CD14-positive monocyte (primary cell): ENCODE measurements around the gene AGK. TPM values are rescaled to one million over a fixed set of nuclear protein-coding genes. Genes with fewer than 3 reads are reported as not detected.

Experiments used
- DNase-seq, 3 donors: peaks; one replicate each; pipeline ENCODE4 v3.0.0-alpha.2; 2011 to 2022
- H2AFZ ChIP-seq: 2 replicates; pipeline ENCODE4 v1.6.0; 2012; ENCODE audit warnings: mild to moderate bottlenecking, low read depth, low read length, inconsistent platforms; ENCODE audit not compliant: insufficient read depth, poor library complexity, severe bottlenecking
- H3K27ac ChIP-seq, 2 donors: 1 replicate in 1 of 2; 2 replicates in 1 of 2; pipeline ENCODE4 v1.5.1; 2012 to 2013; ENCODE audit warnings: low read length in 2 of 2, control low read depth in 1 of 2, inconsistent platforms in 1 of 2, low read depth in 1 of 2, mild to moderate bottlenecking in 1 of 2
- H3K27me3 ChIP-seq, 2 donors: one replicate each; pipeline versions ENCODE4 v1.6.0 to v1.6.1; 2011 to 2013; ENCODE audit warnings: low read length in 2 of 2; ENCODE audit not compliant: control insufficient read depth in 2 of 2, insufficient read depth in 2 of 2
- H3K36me3 ChIP-seq, 2 donors: replicated peaks in 1 of 2; 1 replicate in 1 of 2; 2 replicates in 1 of 2; pipeline versions ENCODE4 v1.5.1 to v1.6.1; 2012 to 2013; ENCODE audit warnings: low read length in 2 of 2, control low read depth in 1 of 2, inconsistent platforms in 1 of 2, mild to moderate bottlenecking in 1 of 2; ENCODE audit not compliant: insufficient read depth in 2 of 2, control insufficient read depth in 1 of 2
- H3K4me1 ChIP-seq, 2 donors: 1 replicate in 1 of 2; 2 replicates in 1 of 2; pipeline versions ENCODE4 v1.5.1 to v1.6.1; 2012 to 2013; ENCODE audit warnings: low read length in 2 of 2, control low read depth in 1 of 2, inconsistent platforms in 1 of 2, mild to moderate bottlenecking in 1 of 2, moderate library complexity in 1 of 2; ENCODE audit not compliant: insufficient read depth in 2 of 2, control insufficient read depth in 1 of 2
- H3K4me2 ChIP-seq: replicated peaks from 2 replicates; pipeline ENCODE3; 2012; ENCODE audit warnings: low read length, moderate library complexity, mild to moderate bottlenecking; ENCODE audit not compliant: poor library complexity, severe bottlenecking; ENCODE audit errors: extremely low read depth
- H3K4me3 ChIP-seq, 3 experiments: fragments of 200-600 bp in 1 of 3; sonication (generic) in 1 of 3; replicated peaks in 1 of 3; 1 replicate in 2 of 3; 2 replicates in 1 of 3; pipeline ENCODE4 v1.5.1; 2011 to 2013; ENCODE audit warnings: low read length in 3 of 3, mild to moderate bottlenecking in 3 of 3, control low read depth in 2 of 3, low read depth in 2 of 3, inconsistent platforms in 1 of 3, moderate library complexity in 1 of 3
- H3K79me2 ChIP-seq: 2 replicates; pipeline ENCODE4 v1.6.0; 2012; ENCODE audit warnings: mild to moderate bottlenecking, control low read depth, inconsistent platforms, low read length, moderate library complexity; ENCODE audit not compliant: insufficient read depth
- H3K9ac ChIP-seq: 2 replicates; pipeline ENCODE4 v1.6.0; 2017; ENCODE audit warnings: low read length, mild to moderate bottlenecking; ENCODE audit not compliant: insufficient read depth, poor library complexity, severe bottlenecking
- H3K9me3 ChIP-seq, 2 donors: replicated peaks in 1 of 2; 1 replicate in 1 of 2; 2 replicates in 1 of 2; pipeline versions ENCODE4 v1.5.1 to v1.6.1; 2012 to 2013; ENCODE audit warnings: low read length in 2 of 2, control low read depth in 1 of 2; ENCODE audit not compliant: control insufficient read depth in 1 of 2, insufficient read depth in 1 of 2
- H4K20me1 ChIP-seq: 2 replicates; pipeline ENCODE4 v1.6.0; 2012; ENCODE audit warnings: mild to moderate bottlenecking, low read length, control low read depth, moderate library complexity; ENCODE audit not compliant: insufficient read depth
- H3K27ac Mint-ChIP-seq, 7 donors: one replicate each; pipeline ENCODE4 v1.8.0; 2020; ENCODE audit warnings: mild to moderate bottlenecking in 7 of 7, mixed read lengths in 7 of 7, moderate library complexity in 6 of 7, inconsistent platforms in 2 of 7
- H3K27me3 Mint-ChIP-seq, 3 donors: one replicate each; pipeline ENCODE4 v1.8.0; 2021 to 2022; ENCODE audit warnings: low read depth in 3 of 3, mild to moderate bottlenecking in 3 of 3, mixed read lengths in 3 of 3, moderate library complexity in 3 of 3, inconsistent platforms in 1 of 3
- H3K36me3 Mint-ChIP-seq, 2 donors: one replicate each; pipeline ENCODE4 v1.8.0; 2020; ENCODE audit warnings: mixed read lengths in 2 of 2, inconsistent platforms in 1 of 2, mild to moderate bottlenecking in 1 of 2
- H3K4me1 Mint-ChIP-seq: one replicate; pipeline ENCODE4 v1.8.0; 2020; ENCODE audit warnings: mild to moderate bottlenecking, mixed read lengths
- H3K4me3 Mint-ChIP-seq, 2 donors: one replicate each; pipeline ENCODE4 v1.8.0; 2020; ENCODE audit warnings: mild to moderate bottlenecking in 2 of 2, mixed read lengths in 2 of 2, moderate library complexity in 1 of 2
- H3K9me3 Mint-ChIP-seq, 7 donors: one replicate each; pipeline ENCODE4 v1.8.0; 2020 to 2022; ENCODE audit warnings: mixed read lengths in 7 of 7, mild to moderate bottlenecking in 6 of 7, moderate library complexity in 6 of 7, inconsistent platforms in 2 of 7
- WGBS: methylation state at CpG from one replicate; pipeline ENCODE4 v1.1.5; 2013; ENCODE audit warnings: missing lambda C conversion rate; ENCODE audit not compliant: insufficient coverage; 5-methylcytosine and 5-hydroxymethylcytosine counted together
- intact Hi-C, 2 donors: fragments of 100-400 bp; cut with micrococcal nuclease; formaldehyde crosslinking; loops; one replicate each; pipeline versions ENCODE4 v1.15.0 to v1.15.1; 2023
- polyA plus RNA-seq, 3 donors: library from polyadenylated mRNA; depleted of rRNA in 1 of 3; unstranded in 2 of 3; stranded (reverse) in 1 of 3; fragments of 300-500 nt in 2 of 3; fragments of >200 nt in 1 of 3; fragmentation: Illumina TruSeq in 2 of 3; gene quantifications; 1 replicate in 2 of 3; 2 replicates in 1 of 3; pipeline ENCODE4 v1.2.3, GENCODE V29; 2012 to 2021
- TF ChIP-seq, protein P1 (sequence below): fragments of 200-600 bp; IDR thresholded peaks from one replicate; pipeline ENCODE4 v1.8.0; 2022; ENCODE audit warnings: antibody characterized with exemption, mild to moderate bottlenecking

The AGK gene
- polyA plus RNA-seq, 3 donors: 10.0 to 11.0 (median 11.0) TPM

DNA sequence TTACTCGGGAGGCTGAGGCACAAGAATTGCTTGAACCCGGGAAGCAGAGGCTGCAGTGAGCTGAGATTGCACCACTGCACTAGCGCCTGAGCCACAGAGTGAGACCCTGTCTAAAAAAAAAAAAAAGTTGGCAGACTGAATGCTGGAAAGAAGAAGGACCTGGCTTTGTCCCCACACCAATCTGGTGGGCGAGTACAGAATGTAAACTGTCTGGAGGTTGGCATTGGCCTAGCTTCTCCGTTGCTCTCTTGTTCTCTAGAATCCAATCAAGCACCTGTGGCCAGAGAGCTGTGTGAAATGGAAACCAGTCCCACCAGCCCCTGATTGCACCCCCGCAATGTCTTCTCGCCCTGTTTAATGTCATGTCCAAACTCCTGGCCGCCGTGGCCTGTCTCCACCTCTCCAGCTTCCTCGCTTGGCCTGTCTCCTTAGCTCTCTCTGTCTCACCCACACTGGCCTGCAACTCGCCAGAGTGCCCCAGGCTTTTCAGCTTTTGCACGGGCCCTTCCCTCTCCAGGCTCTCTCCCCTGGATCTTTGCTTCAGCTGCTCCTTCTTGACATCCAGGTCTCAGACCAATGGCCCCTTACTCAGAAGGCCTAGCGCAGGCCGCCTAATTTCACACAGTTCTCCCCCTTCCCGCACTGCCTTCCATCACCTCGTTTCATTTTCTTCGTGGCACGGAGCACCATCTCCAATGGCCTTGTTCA is 670 bp upstream of the AGK start:
- Histone ChIP-seq H3K36me3 (peaks cover 0 to 4% of the 10 kb centered on the region in 2 donors), H3K4me2 (peak overlapping the region; percentile 74), H3K4me1 (peaks cover 10 to 13% of the 10 kb centered on the region in 2 donors), H4K20me1 (no peaks in the 10 kb centered on the region), H3K79me2 (peaks cover 3% of the 10 kb centered on the region), H3K27me3 (no peaks in the 10 kb centered on the region), H3K27ac (peak overlapping the region in 1 of 2 donors; percentile 69), H3K9me3 (no peaks in the 10 kb centered on the region), H2AFZ (peak overlapping the region; percentile 98), H3K9ac (peak overlapping the region; percentile 85), H3K4me3 (peak overlapping the region; percentile 47 to 88 (median 85))
- peaks cover 4 to 6% of the 10 kb centered on the region in 2 donors for H3K36me3 Mint-ChIP-seq
- WGBS: 60% methylated on average over 18 of the region's 18 CpGs
- peak overlapping the region; percentile 85 to 93 for H3K4me3 Mint-ChIP-seq
- TF ChIP-seq, protein P1, sequence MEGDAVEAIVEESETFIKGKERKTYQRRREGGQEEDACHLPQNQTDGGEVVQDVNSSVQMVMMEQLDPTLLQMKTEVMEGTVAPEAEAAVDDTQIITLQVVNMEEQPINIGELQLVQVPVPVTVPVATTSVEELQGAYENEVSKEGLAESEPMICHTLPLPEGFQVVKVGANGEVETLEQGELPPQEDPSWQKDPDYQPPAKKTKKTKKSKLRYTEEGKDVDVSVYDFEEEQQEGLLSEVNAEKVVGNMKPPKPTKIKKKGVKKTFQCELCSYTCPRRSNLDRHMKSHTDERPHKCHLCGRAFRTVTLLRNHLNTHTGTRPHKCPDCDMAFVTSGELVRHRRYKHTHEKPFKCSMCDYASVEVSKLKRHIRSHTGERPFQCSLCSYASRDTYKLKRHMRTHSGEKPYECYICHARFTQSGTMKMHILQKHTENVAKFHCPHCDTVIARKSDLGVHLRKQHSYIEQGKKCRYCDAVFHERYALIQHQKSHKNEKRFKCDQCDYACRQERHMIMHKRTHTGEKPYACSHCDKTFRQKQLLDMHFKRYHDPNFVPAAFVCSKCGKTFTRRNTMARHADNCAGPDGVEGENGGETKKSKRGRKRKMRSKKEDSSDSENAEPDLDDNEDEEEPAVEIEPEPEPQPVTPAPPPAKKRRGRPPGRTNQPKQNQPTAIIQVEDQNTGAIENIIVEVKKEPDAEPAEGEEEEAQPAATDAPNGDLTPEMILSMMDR: no peak
- no peaks in the 10 kb centered on the region for H3K9me3 Mint-ChIP-seq
- intact Hi-C loops: no loop called here
- DNase-seq: no peak
- peak overlapping the region in 1 of 7 donors; percentile 54 for H3K27ac Mint-ChIP-seq
- H3K27me3 Mint-ChIP-seq: peaks cover 0 to 3% (median 2%) of the 10 kb centered on the region in 3 donors
- H3K4me1 Mint-ChIP-seq: peaks cover 21% of the 10 kb centered on the region

DNA sequence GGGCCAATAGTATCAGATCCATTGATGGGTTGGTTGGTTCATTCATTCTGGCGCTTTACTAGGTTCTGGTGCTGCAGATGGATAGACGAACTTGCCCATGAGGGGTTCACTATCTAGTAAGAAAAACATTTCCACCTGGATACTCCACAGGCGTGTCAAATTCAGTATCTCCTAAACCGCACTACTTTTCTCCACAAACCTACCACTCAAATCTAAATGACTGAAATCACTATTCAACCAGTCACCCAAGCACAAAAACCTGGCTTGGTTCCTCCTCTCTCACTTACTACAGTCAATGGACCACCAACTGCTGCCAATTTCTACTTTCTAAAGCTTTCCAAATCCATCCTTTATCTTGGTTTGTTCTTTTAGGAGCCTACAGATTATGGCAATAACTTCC is 572 bp downstream of the AGK start:
- DNase-seq: no peak
- H3K79me2 ChIP-seq: peaks cover 3% of the 10 kb centered on the region
- H2AFZ ChIP-seq: peak overlapping the region; percentile 98
- H3K27me3 ChIP-seq: no peaks in the 10 kb centered on the region
- H3K9ac ChIP-seq: peak overlapping the region; percentile 85
- H3K4me1 ChIP-seq: peaks cover 10 to 13% of the 10 kb centered on the region in 2 donors
- peak overlapping the region; percentile 74 for H3K4me2 ChIP-seq
- Mint-ChIP-seq H3K9me3 (no peaks in the 10 kb centered on the region), H3K27ac (peak overlapping the region in 3 of 7 donors; percentile 23 to 54 (median 27)), H3K4me3 (peak overlapping the region; percentile 85 to 93), H3K36me3 (peaks cover 16% of the 10 kb centered on the region in 2 donors), H3K27me3 (peaks cover 0 to 3% (median 2%) of the 10 kb centered on the region in 3 donors), H3K4me1 (peaks cover 21% of the 10 kb centered on the region)
- 34% methylated on average over 2 of the region's 4 CpGs for WGBS
- H3K4me3 ChIP-seq: peak overlapping the region; percentile 47 to 88 (median 85)
- no peaks in the 10 kb centered on the region for H3K9me3 ChIP-seq
- no peaks in the 10 kb centered on the region for H4K20me1 ChIP-seq
- TF ChIP-seq, protein P1: no peak
- H3K27ac ChIP-seq: peak overlapping the region in 1 of 2 donors; percentile 69
- intact Hi-C loops: no loop called here
- peaks cover 0 to 13% of the 10 kb centered on the region in 2 donors for H3K36me3 ChIP-seq
